HepG2 (cell line): ENCODE data around the gene RERE. TPM values are rescaled to one million over a fixed set of nuclear protein-coding genes. Genes with fewer than 3 reads are reported as not detected.

Experiments used
- ATAC-seq: fragments of 200-7000 bp; cut with Tn5 transposase; 3 replicates; pipeline ENCODE4 v1.9.1; 2020; ENCODE audit warnings: mild to moderate bottlenecking, moderate library complexity
- BruUV-seq: library from RNA; stranded (reverse); fragments of 400-500 nt; replicated peaks from 2 replicates; lab custom pipeline; 2021; lab: Mats Ljungman, UMichigan
- CTCF ChIA-PET: fragments of 300-600 bp; formaldehyde crosslinking; extraction: SDS; loops from one replicate; lab custom pipeline; 2021; ENCODE audit warnings: low total read pairs, inconsistent platforms, low intra/inter-chr PET ratio; lab: Yijun Ruan, JAX
- POLR2A ChIA-PET: fragments of 350-600 bp; sonication (Branson Sonifier 250); formaldehyde crosslinking; loops from one replicate; lab custom pipeline; 2020; ENCODE audit warnings: antibody characterized with exemption, inconsistent platforms; lab: Yijun Ruan, JAX
- DNase-seq: peaks from one replicate; pipeline ENCODE4 v3.0.0-alpha.2; 2015; ENCODE audit warnings: low spot score
- FAIRE-seq: peaks from 3 replicates; lab custom pipeline; 2011; peaks lifted over from hg19 to GRCh38; lab: Jason Lieb, UNC
- H2AFZ ChIP-seq: one replicate; pipeline ENCODE4 v1.6.1; 2011; ENCODE audit warnings: low read length, inconsistent platforms
- H3K27ac ChIP-seq: fragments of 300-600 bp; 3 replicates; pipeline ENCODE4 v1.8.0; 2011; ENCODE audit warnings: mixed run types, mild to moderate bottlenecking, mixed read lengths, low read length, inconsistent platforms; ENCODE audit not compliant: insufficient read depth; ENCODE audit errors: extremely low read length
- H3K27me3 ChIP-seq, 2 experiments: fragments of 200-600 bp in 1 of 2; 2 replicates in 1 of 2; 3 replicates in 1 of 2; pipeline versions ENCODE4 v1.6.0 to v1.8.0; 2011; ENCODE audit warnings: low read length in 2 of 2, mild to moderate bottlenecking in 2 of 2, moderate library complexity in 2 of 2, inconsistent platforms in 1 of 2; ENCODE audit not compliant: insufficient read depth in 2 of 2, control insufficient read depth in 1 of 2
- H3K36me3 ChIP-seq, 2 experiments: fragments of 200-600 bp in 1 of 2; replicated peaks in 1 of 2; 2 replicates in 1 of 2; 3 replicates in 1 of 2; pipeline versions ENCODE4 v1.5.1 to v1.8.0; 2011; ENCODE audit warnings: low read length in 2 of 2, inconsistent platforms in 1 of 2; ENCODE audit not compliant: insufficient read depth in 2 of 2, control insufficient read depth in 1 of 2
- H3K4me1 ChIP-seq: 2 replicates; pipeline ENCODE4 v1.5.1; 2012; ENCODE audit warnings: low read length, inconsistent platforms; ENCODE audit not compliant: insufficient read depth
- H3K4me2 ChIP-seq: 2 replicates; pipeline ENCODE4 v1.6.0; 2011; ENCODE audit warnings: low read depth, low read length, inconsistent platforms
- H3K4me3 ChIP-seq, 3 experiments: fragments of 200-600 bp in 1 of 3; sonication (generic), shearing (Covaris generic) in 1 of 3; replicated peaks in 1 of 3; 2 replicates each; pipeline ENCODE4 v1.5.1; 2011 to 2016; ENCODE audit warnings: low read length in 3 of 3, inconsistent platforms in 2 of 3, low read depth in 2 of 3, mild to moderate bottlenecking in 2 of 3, control low read depth in 1 of 3, mixed read lengths in 1 of 3; ENCODE audit not compliant: insufficient read depth in 1 of 3
- H3K79me2 ChIP-seq: one replicate; pipeline ENCODE4 v1.6.1; 2011; ENCODE audit warnings: low read length, inconsistent platforms; ENCODE audit not compliant: insufficient read depth
- H3K9ac ChIP-seq: 2 replicates; pipeline ENCODE4 v1.6.0; 2011; ENCODE audit warnings: mild to moderate bottlenecking, low read depth, low read length, inconsistent platforms; ENCODE audit not compliant: insufficient read depth
- H3K9me3 ChIP-seq: 2 replicates; pipeline ENCODE4 v1.5.1; 2012; ENCODE audit warnings: mild to moderate bottlenecking, low read length
- H4K20me1 ChIP-seq: 2 replicates; pipeline ENCODE4 v1.6.0; 2011; ENCODE audit warnings: inconsistent platforms, mild to moderate bottlenecking, low read length, moderate library complexity; ENCODE audit not compliant: insufficient read depth
- ARHGAP35 ChIP-seq: sonication (generic); formaldehyde crosslinking; IDR thresholded peaks from 2 replicates; pipeline ENCODE4 v1.9.0; 2022; ENCODE audit warnings: mild to moderate bottlenecking, inconsistent platforms, moderate library complexity, missing genetic modification reagents, borderline replicate concordance
- FOXP4 ChIP-seq: sonication (generic); formaldehyde crosslinking; IDR thresholded peaks from 2 replicates; pipeline ENCODE4 v1.4.0; 2020; ENCODE audit warnings: missing genetic modification reagents
- HOXD1 ChIP-seq: sonication (generic); formaldehyde crosslinking; IDR thresholded peaks from 2 replicates; pipeline ENCODE4 v1.5.0; 2020; ENCODE audit warnings: missing genetic modification reagents
- MIXL1 ChIP-seq: IDR thresholded peaks from 2 replicates; pipeline ENCODE4 v1.6.1; 2016
- PLRG1 ChIP-seq: fragments of 450-650 bp; conservative IDR thresholded peaks from 2 replicates; pipeline ENCODE4 v1.6.1; 2016
- ZNF24 ChIP-seq: fragments of 450-650 bp; IDR thresholded peaks from 2 replicates; pipeline ENCODE4 v1.6.1; 2017; ENCODE audit warnings: antibody characterized with exemption, mild to moderate bottlenecking
- WGBS: methylation state at CpG from one replicate; pipeline ENCODE4 v1.1.6; 2017; ENCODE audit warnings: low lambda C conversion rate; 5-methylcytosine and 5-hydroxymethylcytosine counted together
- in situ Hi-C: cut with HindIII; loops from 2 replicates; pipeline ENCODE4 v1.10.0; 2017; ENCODE audit warnings: low pct_unique_long_range_greater_than_20kb; ENCODE audit not compliant: extremely low pct_ligation_motif_present
- intact Hi-C: fragments of 100-400 bp; cut with micrococcal nuclease; formaldehyde crosslinking; loops from one replicate; pipeline ENCODE4 v1.10.0; 2022; ENCODE audit not compliant: unreplicated experiment
- polyA plus RNA-seq, 8 experiments: library from polyadenylated mRNA; depleted of rRNA in 3 of 8; stranded (reverse) in 7 of 8; unstranded in 1 of 8; fragments of >200 nt; fragmentation: Illumina TruSeq in 4 of 8; extraction: Trizol in 4 of 8; gene quantifications; 2 replicates each; pipeline versions ENCODE4 v1.2.1 to v1.2.3, GENCODE V29; 2011 to 2016; ENCODE audit warnings: low read depth in 4 of 8, missing spikeins in 1 of 8, mixed read lengths in 1 of 8; ENCODE audit not compliant: insufficient read depth in 1 of 8
- total RNA-seq, 5 experiments: library from RNA; depleted of rRNA; stranded (reverse); fragments of >200 nt; fragmentation: Illumina TruSeq; extraction: Trizol; gene quantifications; 2 replicates each; pipeline ENCODE4 v1.2.3, GENCODE V29; 2016; ENCODE audit warnings: low read depth in 1 of 5
- TF ChIP-seq, protein P1 (sequence below): sonication (generic); formaldehyde crosslinking; IDR thresholded peaks from 2 replicates; pipeline ENCODE4 v1.4.0; 2020; ENCODE audit warnings: missing genetic modification reagents

The RERE gene
- total and polyA plus RNA-seq, 2 of the 13 experiments (the other 11 are each of a cell fraction or from before 2014, with no cell fraction given) = 18.3 to 21.9 TPM

DNA sequence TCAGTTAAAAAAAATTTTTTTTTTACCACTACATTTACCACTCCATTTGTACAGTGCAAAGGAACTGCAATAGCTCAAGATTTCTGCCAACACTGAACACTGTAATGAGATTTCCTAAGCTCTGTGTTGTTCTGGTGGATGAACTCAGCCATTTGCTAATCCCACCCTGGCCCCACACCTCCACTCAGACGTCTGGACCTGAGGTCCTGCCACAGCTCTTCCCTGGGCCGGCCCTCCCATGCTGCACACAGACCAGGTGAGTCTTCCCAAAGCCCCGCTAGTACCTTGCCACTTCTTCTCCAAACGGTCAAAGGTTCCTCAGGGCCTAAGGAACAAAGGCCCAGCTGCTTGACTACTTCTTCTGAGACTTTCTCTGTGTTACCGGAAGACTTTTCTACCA, 443.1 kb downstream of the RERE start:
- H3K4me2 ChIP-seq = no peak overlapping the region
- H3K79me2 ChIP-seq = peaks cover 38% of the 10 kb centered on the region
- no TSS peak for BruUV-seq

More for the DNA sequence above, 443.1 kb downstream of the RERE start:
- H2AFZ ChIP-seq = no peak overlapping the region
- H3K4me1 ChIP-seq = peaks cover 32% of the 10 kb centered on the region
- no peak for DNase-seq
- no peak overlapping the region for H3K4me3 ChIP-seq
- H3K27me3 ChIP-seq = no peaks in the 10 kb centered on the region
- ATAC-seq = no peak
- no peaks in the 10 kb centered on the region for H3K9me3 ChIP-seq
- no peak for FAIRE-seq
- in situ Hi-C loops = no loop called here
- no peak overlapping the region for H3K27ac ChIP-seq
- H3K36me3 ChIP-seq = peaks cover 24 to 52% of the 10 kb centered on the region in 2 experiments
- H3K9ac ChIP-seq = no peak overlapping the region
- peaks cover 61% of the 10 kb centered on the region for H4K20me1 ChIP-seq
- intact Hi-C loops = loop anchor here (10.0 kb wide), 1 partner anchor 330 kb away; no protein-coding TSS in a partner anchor
- TF ChIP-seq ZNF24 (no peak), MIXL1 (CRISPR knock-in tag) (no peak), HOXD1 (no peak), FOXP4 (CRISPR knock-in tag) (no peak), PLRG1 (no peak), ARHGAP35 (no peak)
- TF ChIP-seq, protein P1, sequence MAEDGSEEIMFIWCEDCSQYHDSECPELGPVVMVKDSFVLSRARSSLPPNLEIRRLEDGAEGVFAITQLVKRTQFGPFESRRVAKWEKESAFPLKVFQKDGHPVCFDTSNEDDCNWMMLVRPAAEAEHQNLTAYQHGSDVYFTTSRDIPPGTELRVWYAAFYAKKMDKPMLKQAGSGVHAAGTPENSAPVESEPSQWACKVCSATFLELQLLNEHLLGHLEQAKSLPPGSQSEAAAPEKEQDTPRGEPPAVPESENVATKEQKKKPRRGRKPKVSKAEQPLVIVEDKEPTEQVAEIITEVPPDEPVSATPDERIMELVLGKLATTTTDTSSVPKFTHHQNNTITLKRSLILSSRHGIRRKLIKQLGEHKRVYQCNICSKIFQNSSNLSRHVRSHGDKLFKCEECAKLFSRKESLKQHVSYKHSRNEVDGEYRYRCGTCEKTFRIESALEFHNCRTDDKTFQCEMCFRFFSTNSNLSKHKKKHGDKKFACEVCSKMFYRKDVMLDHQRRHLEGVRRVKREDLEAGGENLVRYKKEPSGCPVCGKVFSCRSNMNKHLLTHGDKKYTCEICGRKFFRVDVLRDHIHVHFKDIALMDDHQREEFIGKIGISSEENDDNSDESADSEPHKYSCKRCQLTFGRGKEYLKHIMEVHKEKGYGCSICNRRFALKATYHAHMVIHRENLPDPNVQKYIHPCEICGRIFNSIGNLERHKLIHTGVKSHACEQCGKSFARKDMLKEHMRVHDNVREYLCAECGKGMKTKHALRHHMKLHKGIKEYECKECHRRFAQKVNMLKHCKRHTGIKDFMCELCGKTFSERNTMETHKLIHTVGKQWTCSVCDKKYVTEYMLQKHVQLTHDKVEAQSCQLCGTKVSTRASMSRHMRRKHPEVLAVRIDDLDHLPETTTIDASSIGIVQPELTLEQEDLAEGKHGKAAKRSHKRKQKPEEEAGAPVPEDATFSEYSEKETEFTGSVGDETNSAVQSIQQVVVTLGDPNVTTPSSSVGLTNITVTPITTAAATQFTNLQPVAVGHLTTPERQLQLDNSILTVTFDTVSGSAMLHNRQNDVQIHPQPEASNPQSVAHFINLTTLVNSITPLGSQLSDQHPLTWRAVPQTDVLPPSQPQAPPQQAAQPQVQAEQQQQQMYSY (CRISPR knock-in tag) = no peak
- TF ChIP-seq, all 625 proteins: peak for 0
- ChIA-PET POLR2A (no interaction called here), CTCF (no interaction called here)
- WGBS = 93% methylated on average over 5 of the region's 5 CpGs
